HCT116 (cell line): ENCODE results near the gene LKAAEAR1. TPM values are rescaled to one million over a fixed set of nuclear protein-coding genes. Genes with fewer than 3 reads are reported as not detected.

Source experiments
- ATAC-seq: fragments of 200-7000 bp; cut with Tn5 transposase; 2 replicates; pipeline ENCODE4 v1.9.1; 2020; ENCODE audit warnings: mild to moderate bottlenecking, moderate library complexity
- BruUV-seq: library from RNA; stranded (reverse); fragments of 400-500 nt; replicated peaks from 2 replicates; lab custom pipeline; 2021; lab: Mats Ljungman, UMichigan
- CTCF ChIA-PET: fragments of 300-600 bp; sonication (Branson Sonifier 250); formaldehyde crosslinking; loops from one replicate; lab custom pipeline; 2021; ENCODE audit warnings: antibody characterized with exemption; lab: Charles Lee
- POLR2A ChIA-PET: fragments of 300-600, 350-600 bp; sonication (Branson Sonifier 250); formaldehyde crosslinking; loops from one replicate; lab custom pipeline; 2021; ENCODE audit warnings: antibody characterized with exemption; lab: Charles Lee
- RAD21 ChIA-PET, 2 experiments: fragments of 300-600 bp; sonication (Branson Sonifier 250); formaldehyde crosslinking; loops; one replicate each; lab custom pipeline; 2023; ENCODE audit warnings: low total read pairs in 2 of 2; ENCODE audit not compliant: uncharacterized antibody in 2 of 2, unreplicated experiment in 2 of 2, low non-redundant PET in 1 of 2; lab: Charles Lee
- DNase-seq: peaks from one replicate; pipeline ENCODE4 v3.0.0-alpha.2; 2010; ENCODE audit warnings: low read depth, low spot score
- H2AFZ ChIP-seq: fragments of 200-600 bp; shearing (Covaris generic), sonication (generic); 2 replicates; pipeline ENCODE4 v1.6.1; 2017; ENCODE audit warnings: low read depth, mixed run types, mixed read lengths, antibody characterized with exemption, low read length; ENCODE audit not compliant: poor library complexity, severe bottlenecking
- H3K27ac ChIP-seq: 2 replicates; pipeline ENCODE4 v1.5.1; 2012; ENCODE audit warnings: low read depth, low read length
- H3K27me3 ChIP-seq: fragments of 200-600 bp; sonication (generic); 2 replicates; pipeline ENCODE4 v1.6.1; 2016; ENCODE audit warnings: mixed run types, low read length, mixed read lengths; ENCODE audit not compliant: insufficient read depth
- H3K36me3 ChIP-seq, 2 experiments: fragments of 200-500 bp in 1 of 2; fragments of 200-600 bp in 1 of 2; sonication (Bioruptor generic) in 1 of 2; sonication (generic) in 1 of 2; 2 replicates each; pipeline versions ENCODE4 v1.5.1 to v1.6.1; 2014 to 2016; ENCODE audit warnings: low read length in 2 of 2, inconsistent platforms in 1 of 2, mixed read lengths in 1 of 2, mixed run types in 1 of 2; ENCODE audit not compliant: insufficient read depth in 2 of 2, control insufficient read depth in 1 of 2
- H3K4me1 ChIP-seq, 2 experiments: fragments of 200-600 bp in 1 of 2; sonication (generic) in 1 of 2; 2 replicates each; pipeline versions ENCODE4 v1.5.1 to v1.6.1; 2012 to 2017; ENCODE audit warnings: low read length in 2 of 2, inconsistent platforms in 1 of 2, mild to moderate bottlenecking in 1 of 2, mixed read lengths in 1 of 2, mixed run types in 1 of 2, moderate library complexity in 1 of 2; ENCODE audit not compliant: insufficient read depth in 2 of 2, control insufficient read depth in 1 of 2
- H3K4me2 ChIP-seq: fragments of 200-600 bp; sonication (generic); 2 replicates; pipeline ENCODE4 v1.6.1; 2017; ENCODE audit warnings: mixed run types, low read length, mixed read lengths
- H3K4me3 ChIP-seq, 2 experiments: fragments of 200-600 bp in 1 of 2; sonication (generic) in 1 of 2; replicated peaks in 1 of 2; 2 replicates each; pipeline ENCODE4 v1.5.1; 2011 to 2016; ENCODE audit warnings: low read length in 2 of 2, control low read depth in 1 of 2, low read depth in 1 of 2, mild to moderate bottlenecking in 1 of 2, mixed read lengths in 1 of 2, mixed run types in 1 of 2
- H3K79me2 ChIP-seq: fragments of 200-600 bp; sonication (generic); 2 replicates; pipeline ENCODE4 v1.6.1; 2017; ENCODE audit warnings: mild to moderate bottlenecking, mixed run types, low read length, moderate library complexity, mixed read lengths; ENCODE audit not compliant: insufficient read depth
- H3K9ac ChIP-seq: fragments of 200-600 bp; sonication (generic); 2 replicates; pipeline ENCODE4 v1.6.1; 2016; ENCODE audit warnings: low read length, mixed read lengths
- H3K9me2 ChIP-seq: fragments of 200-600 bp; sonication (generic), shearing (Covaris generic); 2 replicates; pipeline ENCODE4 v1.6.1; 2017; ENCODE audit warnings: mixed run types, mild to moderate bottlenecking, moderate library complexity; ENCODE audit not compliant: insufficient read depth
- H3K9me3 ChIP-seq, 2 experiments: fragments of 200-500 bp in 1 of 2; fragments of 200-600 bp in 1 of 2; sonication (Bioruptor generic) in 1 of 2; sonication (generic) in 1 of 2; 2 replicates each; pipeline ENCODE4 v1.6.1; 2014 to 2017; ENCODE audit warnings: low read length in 2 of 2, mixed read lengths in 2 of 2, inconsistent platforms in 1 of 2, low read depth in 1 of 2, mild to moderate bottlenecking in 1 of 2, mixed run types in 1 of 2, moderate library complexity in 1 of 2; ENCODE audit not compliant: control insufficient read depth in 1 of 2, insufficient read depth in 1 of 2
- H4K20me1 ChIP-seq: fragments of 200-600 bp; sonication (generic), shearing (Covaris generic); 2 replicates; pipeline ENCODE4 v1.6.1; 2017; ENCODE audit warnings: mixed run types, mild to moderate bottlenecking, moderate library complexity; ENCODE audit not compliant: insufficient read depth
- CEBPB ChIP-seq: IDR thresholded peaks from 2 replicates; pipeline ENCODE4 v1.6.1; 2012; ENCODE audit warnings: low read depth
- ELF1 ChIP-seq: IDR thresholded peaks from 2 replicates; pipeline ENCODE4 v1.6.1; 2012; ENCODE audit warnings: low read depth, borderline replicate concordance
- EZH2 ChIP-seq: fragments of 200-600 bp; sonication (generic); IDR thresholded peaks from 2 replicates; pipeline ENCODE4 v1.6.1; 2017; ENCODE audit warnings: antibody characterized with exemption, mixed run types
- RAD21 ChIP-seq: IDR thresholded peaks from 2 replicates; pipeline ENCODE4 v1.6.1; 2012; ENCODE audit warnings: low read depth, mild to moderate bottlenecking
- REST ChIP-seq: IDR thresholded peaks from 2 replicates; pipeline ENCODE4 v1.6.1; 2012; ENCODE audit warnings: low read depth
- SRF ChIP-seq: IDR thresholded peaks from 2 replicates; pipeline ENCODE4 v1.6.1; 2012; ENCODE audit warnings: low read depth
- TCF7L2 ChIP-seq: IDR thresholded peaks from 2 replicates; pipeline ENCODE4 v1.7.0; 2011; ENCODE audit warnings: borderline replicate concordance, inconsistent platforms; ENCODE audit not compliant: insufficient read depth, insufficient read length; ENCODE audit errors: extremely low read depth
- intact Hi-C: fragments of 100-400 bp; cut with micrococcal nuclease; formaldehyde crosslinking; loops from 2 replicates; pipeline ENCODE4 v1.10.0; 2022
- total RNA-seq: library from RNA; stranded (reverse); gene quantifications from one replicate; pipeline ENCODE4 v1.2.1, GENCODE V29; 2021; ENCODE audit not compliant: unreplicated experiment

The LKAAEAR1 gene
- total RNA-seq, 1 experiment from 2014 or later, result not detected

GRCh38 chr20:64080813-64081623 is 3.2 kb downstream of the LKAAEAR1 start:
- no TSS peak for BruUV-seq
- no peak for ATAC-seq
- CTCF ChIA-PET, result interaction anchor here (1.1 kb wide), 1 partner anchor 21 kb away, joined by 3 read pairs; no protein-coding TSS in a partner anchor

More at GRCh38 chr20:64080813-64081623, 3.2 kb downstream of the LKAAEAR1 start:
- intact Hi-C loops, result no loop called here
- Histone ChIP-seq H3K27ac (peak overlapping the region; percentile 67; the same call in 1 of the 2 replicates), H3K79me2 (peaks cover 9% of the 10 kb centered on the region; the same call in 1 of the 2 replicates), H3K9me2 (no peaks in the 10 kb centered on the region), H3K4me2 (no peak overlapping the region), H3K9ac (no peak overlapping the region), H3K36me3 (no peaks in the 10 kb centered on the region), H3K4me1 (peaks cover 14 to 21% of the 10 kb centered on the region in 2 experiments), H3K4me3 (no peak overlapping the region), H4K20me1 (no peaks in the 10 kb centered on the region), H3K9me3 (no peaks in the 10 kb centered on the region), H2AFZ (no peak overlapping the region), H3K27me3 (no peaks in the 10 kb centered on the region)
- POLR2A ChIA-PET, result no interaction called here
- no peak for DNase-seq
- RAD21 ChIA-PET, result no interaction called here
- TF ChIP-seq TCF7L2 (no peak), SRF (no peak), EZH2 (no peak), ELF1 (no peak), CEBPB (no peak), REST (no peak), RAD21 (no peak)
